Hepatocyte (in vitro differentiated cells): ENCODE data around the gene CALB2. TPM values are rescaled to one million over a fixed set of nuclear protein-coding genes. Genes with fewer than 3 reads are reported as not detected.

Experiments used
- DNase-seq: peaks from one replicate; pipeline ENCODE4 v3.0.0-alpha.2; 2016; ENCODE audit warnings: low spot score
- H2AFZ ChIP-seq: fragments of 200-600 bp; sonication (generic); 2 replicates; pipeline ENCODE4 v1.6.0; 2016; ENCODE audit warnings: antibody characterized with exemption, mild to moderate bottlenecking
- H3K27ac ChIP-seq: fragments of 200-600 bp; sonication (generic); 2 replicates; pipeline ENCODE4 v1.5.1; 2016; ENCODE audit warnings: mild to moderate bottlenecking
- H3K27me3 ChIP-seq: fragments of 200-600 bp; sonication (generic); 2 replicates; pipeline ENCODE4 v1.6.1; 2016
- H3K36me3 ChIP-seq: fragments of 200-600 bp; sonication (generic); replicated peaks from 2 replicates; pipeline ENCODE4 v1.5.1; 2016; ENCODE audit warnings: low read depth; ENCODE audit not compliant: insufficient read depth
- H3K4me1 ChIP-seq: fragments of 200-600 bp; sonication (generic); 2 replicates; pipeline ENCODE4 v1.5.1; 2016; ENCODE audit warnings: mild to moderate bottlenecking, moderate library complexity; ENCODE audit not compliant: insufficient read depth
- H3K4me2 ChIP-seq: fragments of 200-600 bp; sonication (generic); 2 replicates; pipeline ENCODE4 v1.6.0; 2016
- H3K4me3 ChIP-seq: fragments of 200-600 bp; sonication (generic); 2 replicates; pipeline ENCODE4 v1.5.1; 2016; ENCODE audit warnings: mild to moderate bottlenecking
- H3K79me2 ChIP-seq: fragments of 200-600 bp; sonication (generic); 2 replicates; pipeline ENCODE4 v1.6.0; 2017; ENCODE audit warnings: mild to moderate bottlenecking
- H3K9me2 ChIP-seq: fragments of 200-600 bp; sonication (generic); replicated peaks from 2 replicates; pipeline ENCODE4 v1.6.0; 2017; ENCODE audit warnings: mild to moderate bottlenecking; ENCODE audit not compliant: insufficient read depth
- H3K9me3 ChIP-seq: fragments of 200-600 bp; sonication (generic); 2 replicates; pipeline ENCODE4 v1.5.1; 2016; ENCODE audit warnings: low read depth, mild to moderate bottlenecking
- H4K20me1 ChIP-seq: fragments of 200-600 bp; sonication (generic); 2 replicates; pipeline ENCODE4 v1.6.0; 2016; ENCODE audit warnings: mild to moderate bottlenecking; ENCODE audit not compliant: insufficient read depth, poor library complexity, severe bottlenecking
- CTCF ChIP-seq: fragments of 200-600 bp; sonication (generic); IDR thresholded peaks from 2 replicates; pipeline ENCODE4 v1.5.1; 2016; ENCODE audit warnings: antibody characterized with exemption, mild to moderate bottlenecking; ENCODE audit not compliant: poor library complexity
- EZH2 ChIP-seq: fragments of 200-600 bp; sonication (generic); IDR thresholded peaks from 2 replicates; pipeline ENCODE4 v1.6.1; 2016; ENCODE audit warnings: antibody characterized with exemption, mild to moderate bottlenecking, borderline replicate concordance
- EZH2phosphoT487 ChIP-seq: fragments of 200-600 bp; sonication (generic); IDR thresholded peaks from one replicate; pipeline ENCODE4 v1.6.1; 2018; ENCODE audit warnings: antibody characterized with exemption, mild to moderate bottlenecking, low read depth, moderate library complexity; ENCODE audit not compliant: unreplicated experiment, severe bottlenecking
- WGBS: methylation state at CpG from one replicate; pipeline ENCODE4 v1.1.6; 2016; ENCODE audit warnings: low lambda C conversion rate; ENCODE audit errors: missing lambda C conversion rate; 5-methylcytosine and 5-hydroxymethylcytosine counted together
- polyA plus RNA-seq: library from polyadenylated mRNA; unstranded; fragments of >200 nt; fragmentation: Nextera tagmentation; extraction: Ambion mirVana; gene quantifications from 2 replicates; pipeline ENCODE4 v1.2.1, GENCODE V29; 2016
- total RNA-seq: library from RNA; depleted of rRNA; stranded (reverse); fragments of >200 nt; gene quantifications from 2 replicates; pipeline ENCODE4 v1.2.3, GENCODE V29; 2014

The CALB2 gene
- total and polyA plus RNA-seq, 2 experiments from 2014 or later, result 2.3 to 6.5 TPM

GRCh38 chr16:71399801-71400563 lies 41.5 kb downstream of the CALB2 start:
- Histone ChIP-seq H3K79me2 (no peaks in the 10 kb centered on the region), H3K9me3 (no peaks in the 10 kb centered on the region), H3K9me2 (no peaks in the 10 kb centered on the region), H3K4me1 (no peaks in the 10 kb centered on the region), H3K27me3 (no peaks in the 10 kb centered on the region), H3K36me3 (no peaks in the 10 kb centered on the region), H3K4me2 (no peak overlapping the region), H4K20me1 (no peaks in the 10 kb centered on the region), H2AFZ (no peak overlapping the region), H3K4me3 (no peak overlapping the region), H3K27ac (no peak overlapping the region)
- DNase-seq, result no peak
- TF ChIP-seq EZH2phosphoT487 (no peak), EZH2 (no peak), CTCF (no peak)
- WGBS, result 94% methylated on average over 11 of the region's 11 CpGs

- no peaks in the 10 kb centered on the region for H3K9me2 ChIP-seq
- no peak for DNase-seq
- no peaks in the 10 kb centered on the region for H4K20me1 ChIP-seq
- no peak overlapping the region for H3K4me2 ChIP-seq
- TF ChIP-seq CTCF, result no peak
- no peak for TF ChIP-seq EZH2
- TF ChIP-seq EZH2phosphoT487, result no peak
- no peaks in the 10 kb centered on the region for H3K36me3 ChIP-seq
- no peak overlapping the region for H3K27ac ChIP-seq
- H2AFZ ChIP-seq, result no peak overlapping the region
- H3K4me1 ChIP-seq, result no peaks in the 10 kb centered on the region
- no peak overlapping the region for H3K4me3 ChIP-seq
- H3K27me3 ChIP-seq, result peaks cover 1% of the 10 kb centered on the region
- 78% methylated on average over 6 of the region's 6 CpGs for WGBS
- H3K9me3 ChIP-seq, result no peaks in the 10 kb centered on the region
- no peaks in the 10 kb centered on the region for H3K79me2 ChIP-seq
These were observed 43.5 kb downstream of the CALB2 start for GRCh38 chr16:71402007-71402406.

GRCh38 chr16:71402674-71403073 lies 44.2 kb downstream of the CALB2 start:
- no peaks in the 10 kb centered on the region for H3K79me2 ChIP-seq
- H3K27ac ChIP-seq, result no peak overlapping the region
- H2AFZ ChIP-seq, result no peak overlapping the region
- H3K9me2 ChIP-seq, result no peaks in the 10 kb centered on the region
- H4K20me1 ChIP-seq, result no peaks in the 10 kb centered on the region
- H3K4me2 ChIP-seq, result no peak overlapping the region
- no peaks in the 10 kb centered on the region for H3K9me3 ChIP-seq
- H3K36me3 ChIP-seq, result no peaks in the 10 kb centered on the region
- TF ChIP-seq EZH2phosphoT487 (no peak), EZH2 (no peak), CTCF (no peak)
- H3K4me3 ChIP-seq, result no peak overlapping the region
- no peaks in the 10 kb centered on the region for H3K4me1 ChIP-seq
- 74% methylated on average over 11 of the region's 11 CpGs for WGBS
- H3K27me3 ChIP-seq, result peaks cover 7% of the 10 kb centered on the region
- no peak for DNase-seq
